Measurements from ENCODE around the gene CLDN12. TPM values are rescaled to one million over a fixed set of nuclear protein-coding genes. Genes with fewer than 3 reads are reported as not detected.

The CLDN12 gene
- total and polyA plus RNA-seq, 2 of the 4 experiments (the other 2 are of a cell fraction), result 33.4 to 46.4 TPM

GRCh38 chr7:90390926-90391325 is 12.3 kb upstream of the CLDN12 start:
- ChIA-PET CTCF (no interaction called here), POLR2A (ENCODE audit: unreplicated experiment) (no interaction called here)
- Histone ChIP-seq H3K4me2 (ENCODE audit: low read depth, low read length) (no peak overlapping the region), H3K18ac (ENCODE audit: low read depth, low read length) (no peak overlapping the region), H3K23ac (ENCODE audit: low read depth, low read length) (no peak overlapping the region), H3K36me3 (ENCODE audit: control insufficient read depth, insufficient read depth, low read length) (0 out of 2 replicates have a peak, but pooled peaks cover 1% of the 10 kb centered on the region), H2AFZ (replicated peaks; ENCODE audit: low read length, poor library complexity) (no peak overlapping the region), H3K56ac (ENCODE audit: extremely low read depth, insufficient read depth, low read length) (no peak overlapping the region), H3K79me1 (ENCODE audit: low read depth in 1 of 2, low read length in 2 of 2) (peaks cover 0 to 2% of the 10 kb centered on the region in 2 experiments; a peak in 1 of 4 replicates), H4K20me1 (ENCODE audit: insufficient read depth, low read length) (no peaks in the 10 kb centered on the region), H3K9ac (ENCODE audit: low read depth, low read length) (no peak overlapping the region), H4K91ac (ENCODE audit: insufficient read depth, low read depth, low read length) (no peak overlapping the region), H2AK9ac (replicated peaks; ENCODE audit: low read depth, low read length, poor library complexity) (no peak overlapping the region), H3K9me3 (ENCODE audit: control insufficient read depth, insufficient read depth, low read length) (no peaks in the 10 kb centered on the region), H2BK15ac (ENCODE audit: low read depth, low read length) (no peak overlapping the region), H3K9me1 (ENCODE audit: insufficient read depth, low read length) (no peaks in the 10 kb centered on the region), H2BK20ac (ENCODE audit: low read depth, low read length) (no peak overlapping the region), H4K8ac (ENCODE audit: low read depth in 2 of 2, low read length in 2 of 2) (no peak overlapping the region), H3K27me3 (ENCODE audit: control insufficient read depth, insufficient read depth, low read length) (no peaks in the 10 kb centered on the region), H3K4ac (ENCODE audit: low read depth, low read length) (no peak overlapping the region), H2BK5ac (ENCODE audit: low read depth, low read length, poor library complexity, severe bottlenecking) (no peak overlapping the region), H3K4me1 (ENCODE audit: control insufficient read depth, insufficient read depth, low read length) (no peaks in the 10 kb centered on the region), H3K4me3 (ENCODE audit: insufficient read depth, low read depth, low read length) (no peak overlapping the region), H2AK5ac (ENCODE audit: low read depth, low read length) (no peak overlapping the region), H4K5ac (ENCODE audit: low read depth, low read length) (no peak overlapping the region), H2BK120ac (ENCODE audit: low read depth, low read length) (no peak overlapping the region), H3K27ac (ENCODE audit: insufficient read depth, low read length) (no peak overlapping the region), H3K14ac (replicated peaks; ENCODE audit: low read depth, low read length) (no peak overlapping the region)
- no TSS peak for BruUV-seq (replicated peaks)
- intact Hi-C loops (cut with micrococcal nuclease), result no loop called here
- dilution Hi-C loops (cut with HindIII; ENCODE audit: low sequenced_read_pairs, unreplicated experiment), result no loop called here
- DNase-seq (no peak), ATAC-seq (ENCODE audit: low read depth) (no peak)
- in situ Hi-C loops (cut with MboI; ENCODE audit: low sequenced_read_pairs), result no loop called here
- no peak for TF ChIP-seq SMC3 (IDR thresholded peaks at IDR 0.05; ENCODE audit: low read depth, low read length)
- no peak for TF ChIP-seq MAFK (IDR thresholded peaks at IDR 0.05; ENCODE audit: low read depth, low read length)
- no peak for TF ChIP-seq USF2 (IDR thresholded peaks at IDR 0.05; ENCODE audit: low read depth, low read length)
- no peak for TF ChIP-seq CEBPB (IDR thresholded peaks at IDR 0.05; ENCODE audit: low read depth, low read length)
- no peak for TF ChIP-seq RCOR1 (IDR thresholded peaks at IDR 0.05; ENCODE audit: insufficient replicate concordance, low read length)
- TF ChIP-seq MXI1 (IDR thresholded peaks at IDR 0.05; ENCODE audit: borderline replicate concordance, low read depth, low read length), result no peak

All from IMR-90 (cell line).